GM12891 (cell line): ENCODE data around the gene LDB2.

Source experiments
- DNase-seq: peaks from one replicate; pipeline ENCODE4 v3.0.0; 2011; ENCODE audit warnings: low spot score; ENCODE audit not compliant: insufficient read length
- FAIRE-seq: peaks from 2 replicates; lab custom pipeline; 2011; peaks lifted over from hg19 to GRCh38; lab: Jason Lieb, UNC
- PAX5 ChIP-seq: IDR thresholded peaks from 2 replicates; pipeline ENCODE4 v1.6.1; 2011; ENCODE audit warnings: low read length, moderate library complexity, mild to moderate bottlenecking; ENCODE audit not compliant: insufficient read depth, severe bottlenecking
- POLR2A ChIP-seq: IDR thresholded peaks from 2 replicates; pipeline ENCODE4 v1.6.1; 2011; ENCODE audit warnings: low read depth, low read length, control low read depth
- POLR2AphosphoS5 ChIP-seq: IDR thresholded peaks from 2 replicates; pipeline ENCODE4 v1.6.1; 2011; ENCODE audit warnings: low read depth, low read length, control low read depth
- POU2F2 ChIP-seq: IDR thresholded peaks from 2 replicates; pipeline ENCODE4 v1.6.1; 2011; ENCODE audit warnings: low read depth, mild to moderate bottlenecking, control low read depth, low read length, moderate library complexity
- SPI1 ChIP-seq: IDR thresholded peaks from 2 replicates; pipeline ENCODE4 v1.6.1; 2011; ENCODE audit warnings: low read depth, low read length, control low read depth
- TAF1 ChIP-seq: IDR thresholded peaks from 2 replicates; pipeline ENCODE4 v1.6.1; 2011; ENCODE audit warnings: low read depth, low read length, control low read depth

Gene LDB2

DNA sequence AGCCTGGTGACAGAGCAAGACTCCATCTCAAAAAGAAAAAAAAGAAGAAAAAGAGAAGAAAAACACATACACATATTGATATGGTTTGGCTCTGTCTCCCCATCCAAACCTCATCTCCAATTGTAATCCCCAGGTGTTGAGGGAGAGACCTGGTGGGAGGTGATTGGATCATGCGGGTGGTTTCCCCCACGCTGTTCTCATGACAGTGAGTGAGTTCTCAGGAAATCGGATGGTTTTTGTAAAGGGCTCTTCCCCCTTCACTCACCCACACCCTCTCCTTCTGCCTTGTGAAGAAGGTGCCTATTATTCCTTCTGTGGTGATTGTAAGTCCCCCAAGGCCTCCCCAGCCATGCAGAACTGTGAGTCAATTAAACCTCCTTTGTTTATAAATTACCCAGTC, 68.4 kb downstream of the LDB2 start:
- FAIRE-seq = no peak
- TF ChIP-seq POU2F2 (no peak), POLR2AphosphoS5 (no peak), TAF1 (no peak), PAX5 (no peak), SPI1 (no peak)
- DNase-seq = no peak

DNA sequence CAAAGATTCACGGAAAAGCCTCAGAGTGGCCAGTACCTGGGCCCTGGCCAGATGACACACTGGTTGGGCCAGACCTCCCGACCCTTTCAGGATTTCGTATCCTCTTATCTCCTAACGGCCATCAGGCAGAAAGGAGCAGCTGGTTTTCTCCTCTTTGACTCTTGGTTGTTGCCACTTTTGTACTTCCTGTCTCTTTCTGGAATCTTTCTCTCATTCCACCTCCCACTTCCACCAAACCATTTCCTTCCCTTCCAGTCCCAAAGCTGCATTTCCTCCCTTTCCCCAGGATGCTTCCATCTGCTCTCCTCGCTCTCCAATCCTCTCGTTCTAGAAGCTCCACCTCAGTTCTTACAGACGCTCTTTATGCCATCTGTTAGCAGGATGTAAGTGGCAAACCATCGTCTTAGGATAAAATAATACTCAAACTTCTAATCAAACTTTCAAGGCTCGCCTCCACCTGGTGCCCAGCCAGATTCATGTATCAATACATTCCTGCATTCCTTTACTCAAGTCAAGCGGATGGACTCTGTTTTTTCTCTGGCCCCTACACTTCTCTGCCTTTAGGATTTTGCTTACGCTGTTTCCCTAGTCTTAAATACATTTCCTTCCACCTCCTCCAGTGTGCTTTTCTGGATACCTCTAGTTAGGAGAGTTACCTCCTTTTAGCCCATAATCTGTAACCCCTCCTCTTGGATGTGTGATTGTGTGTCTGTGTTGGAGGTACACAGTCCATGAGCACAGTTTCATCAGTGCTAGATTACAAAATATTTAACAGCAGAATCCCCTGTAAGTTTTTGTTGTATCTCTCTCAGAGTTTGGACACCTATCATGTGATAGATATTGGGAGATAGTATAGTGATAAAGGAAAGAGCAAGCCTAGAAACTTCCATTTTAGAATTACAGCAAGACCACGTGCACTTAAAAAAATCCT, 70.4 kb downstream of the LDB2 start:
- FAIRE-seq (no peak), DNase-seq (no peak)
- TF ChIP-seq POLR2AphosphoS5 = no peak
- no peak for TF ChIP-seq TAF1
- TF ChIP-seq SPI1 = no peak
- TF ChIP-seq POLR2A = no peak
- TF ChIP-seq PAX5 = no peak
- no peak for TF ChIP-seq POU2F2

- no peak for FAIRE-seq
- no peak for TF ChIP-seq POLR2AphosphoS5
- TF ChIP-seq SPI1 = no peak
- DNase-seq = no peak
Measured at GRCh38 chr4:16827045-16827444, 71.4 kb downstream of the LDB2 start.

DNA sequence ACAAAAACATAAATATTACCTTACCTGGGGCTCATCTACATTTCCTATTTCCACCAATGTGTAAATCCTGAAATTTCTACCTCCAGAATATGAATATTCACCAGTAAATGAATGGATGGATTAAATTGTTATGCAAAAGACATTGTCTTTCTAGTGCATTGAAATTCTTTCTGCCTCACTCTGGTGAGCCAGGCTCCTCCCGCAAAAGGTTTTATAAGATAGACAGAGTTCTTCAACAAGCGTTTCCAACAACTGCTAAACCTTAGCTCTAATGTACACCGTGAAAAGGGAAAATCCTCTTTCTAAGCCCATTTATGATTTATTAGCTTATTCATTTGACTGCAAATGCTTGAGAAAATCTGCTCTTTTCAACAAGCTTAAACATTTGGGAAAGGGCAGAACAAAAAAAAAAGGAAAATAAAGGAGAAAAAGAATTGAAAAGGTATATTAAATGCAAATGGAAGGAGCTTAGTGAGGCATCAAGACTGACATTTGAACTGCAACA, 72.0 kb downstream of the LDB2 start:
- DNase-seq (no peak), FAIRE-seq (no peak)
- TF ChIP-seq TAF1 (no peak), SPI1 (no peak), POLR2A (no peak), POU2F2 (no peak), POLR2AphosphoS5 (no peak), PAX5 (no peak)

DNA sequence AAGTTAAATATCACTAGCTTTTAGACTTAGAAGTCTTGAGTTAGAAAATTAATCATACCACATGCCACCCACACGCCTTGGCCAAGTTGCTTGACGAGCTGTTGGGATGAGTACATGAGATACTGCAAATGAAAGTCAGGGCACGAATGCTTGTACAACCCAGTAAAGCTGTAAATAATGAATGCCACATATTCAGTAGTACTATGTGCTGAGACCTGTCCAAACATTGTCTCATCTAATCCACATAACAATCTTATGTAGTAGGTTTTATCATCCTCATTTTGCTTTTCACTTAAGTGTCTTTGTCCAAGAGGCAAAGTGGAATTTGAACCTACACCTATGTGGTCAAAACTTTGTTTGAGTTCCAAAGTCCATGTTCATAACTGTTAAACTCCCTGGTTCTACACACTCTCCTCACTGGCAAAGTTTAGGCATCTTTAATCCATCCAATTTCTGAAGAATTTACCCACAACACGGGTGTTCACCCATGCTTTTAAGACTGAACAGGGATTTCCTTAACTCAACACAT, 74.1 kb downstream of the LDB2 start:
- no peak for DNase-seq
- TF ChIP-seq POLR2A = no peak
- TF ChIP-seq PAX5 = no peak
- no peak for TF ChIP-seq POLR2AphosphoS5
- TF ChIP-seq POU2F2 = no peak
- TF ChIP-seq TAF1 = no peak
- TF ChIP-seq SPI1 = no peak
- no peak for FAIRE-seq

DNA sequence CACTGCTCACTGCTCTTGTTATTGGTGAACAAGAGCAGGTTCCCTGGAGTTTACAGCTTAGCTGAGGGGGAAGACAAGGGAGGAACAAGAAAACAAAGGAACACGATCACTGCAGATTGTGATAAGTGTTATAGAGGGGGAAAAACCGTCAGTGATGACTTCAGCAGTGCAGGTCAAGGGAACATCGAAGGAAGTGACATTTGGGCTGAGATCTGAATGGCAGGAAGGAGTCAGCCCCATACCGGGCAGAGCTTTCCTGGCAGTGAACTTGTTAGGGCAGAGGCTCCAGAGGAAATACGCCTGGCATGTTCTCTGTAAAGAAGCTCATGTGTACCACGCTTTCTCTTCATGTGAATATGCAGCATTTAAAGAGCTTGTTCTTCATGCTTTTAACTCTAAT, 78.1 kb downstream of the LDB2 start:
- no peak for FAIRE-seq
- TF ChIP-seq POLR2A (no peak), TAF1 (no peak), POLR2AphosphoS5 (no peak), SPI1 (no peak), PAX5 (no peak), POU2F2 (no peak)
- no peak for DNase-seq

DNA sequence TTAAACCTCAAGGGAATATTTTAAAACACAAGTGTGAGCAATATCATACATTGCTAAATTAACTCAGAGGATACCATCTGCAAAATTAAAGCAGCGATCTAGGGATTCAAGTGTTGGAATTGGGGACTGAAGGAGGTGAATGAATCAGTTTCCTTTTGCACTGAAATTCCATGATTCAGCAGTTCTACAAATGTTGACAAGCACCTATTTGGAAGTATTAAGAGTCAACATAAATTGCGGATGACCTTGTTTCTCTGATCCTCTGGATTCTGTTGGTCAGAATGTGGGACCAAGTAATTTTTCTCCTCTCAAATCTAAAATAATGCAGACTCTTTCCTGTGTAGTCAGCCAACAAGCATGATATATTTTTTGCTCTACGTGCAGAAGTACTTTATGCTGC, 78.8 kb downstream of the LDB2 start:
- DNase-seq (no peak), FAIRE-seq (no peak)
- no peak for TF ChIP-seq PAX5
- TF ChIP-seq SPI1 = no peak
- no peak for TF ChIP-seq POLR2A
- TF ChIP-seq POLR2AphosphoS5 = no peak
- no peak for TF ChIP-seq TAF1
- no peak for TF ChIP-seq POU2F2

DNA sequence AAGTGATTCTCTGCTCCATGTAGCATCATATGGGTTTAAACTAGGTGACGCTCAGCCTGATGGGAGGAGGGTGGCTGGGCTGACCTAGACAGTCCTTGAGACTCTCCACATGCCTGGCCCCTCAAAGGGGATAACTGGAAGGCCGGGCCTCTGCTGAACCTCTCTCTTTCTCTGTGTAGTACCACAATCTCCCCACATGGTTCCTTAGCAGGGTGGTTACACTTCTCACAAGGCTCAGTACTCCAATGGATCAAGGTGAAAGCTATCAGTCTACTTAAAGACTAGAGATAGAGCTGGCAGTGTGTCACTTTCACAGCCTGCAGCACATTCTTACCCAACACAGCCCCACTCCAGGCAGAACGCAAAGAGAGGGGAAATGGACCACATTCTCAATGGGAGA, 80.4 kb downstream of the LDB2 start:
- FAIRE-seq (no peak), DNase-seq (no peak)
- TF ChIP-seq SPI1 (no peak), PAX5 (no peak), TAF1 (no peak), POLR2AphosphoS5 (no peak), POLR2A (no peak), POU2F2 (no peak)

DNA sequence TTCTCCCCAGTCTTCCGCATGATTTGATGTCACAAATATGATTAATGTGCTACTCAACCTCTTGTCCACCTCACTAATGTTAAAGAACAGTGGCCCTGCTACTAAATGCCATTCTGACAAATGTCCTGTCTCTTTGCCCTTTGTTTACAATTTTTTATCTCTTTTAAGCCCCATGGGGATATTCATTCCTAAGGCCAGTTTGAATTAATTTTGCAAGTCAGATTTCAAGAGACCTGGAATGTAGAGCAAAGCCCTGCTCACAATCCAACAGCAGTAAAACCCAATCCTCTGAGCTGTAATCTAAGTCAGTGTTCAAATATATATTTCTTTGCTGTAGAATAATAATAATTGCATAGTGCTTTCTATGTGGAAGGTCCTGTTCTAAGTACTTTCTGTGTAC, 81.2 kb downstream of the LDB2 start:
- TF ChIP-seq TAF1 (no peak), POLR2AphosphoS5 (no peak), POLR2A (no peak), PAX5 (no peak), POU2F2 (no peak), SPI1 (no peak)
- DNase-seq = no peak

More for the DNA sequence above, 81.2 kb downstream of the LDB2 start:
- FAIRE-seq = no peak
